T-helper 22 cell (primary cell): ENCODE measurements around the gene SEC62.

Experiments
- DNase-seq: peaks from one replicate; pipeline ENCODE4 v3.0.0-alpha.2; 2020; ENCODE audit warnings: low read depth

The SEC62 gene

GRCh38 chr3:169966428-169966950 lies at the start of gene SEC62:
TSS of gene SEC62 (plus strand) at chr3:169966807. CDS start at chr3:169966823, 16 bp downstream.
- peak; percentile 85 for DNase-seq

GRCh38 chr3:169923189-169923588 lies 43.4 kb upstream of the SEC62 start:
- no peak for DNase-seq

GRCh38 chr3:169923831-169924230 lies 42.8 kb upstream of the SEC62 start:
- DNase-seq, result no peak

GRCh38 chr3:169929830-169930519 lies 36.6 kb upstream of the SEC62 start:
- no peak for DNase-seq

- DNase-seq, result no peak
Observed at GRCh38 chr3:169930843-169931242, 35.8 kb upstream of the SEC62 start.

- DNase-seq, result no peak
Observed at GRCh38 chr3:169931747-169932520, 34.7 kb upstream of the SEC62 start.

- no peak for DNase-seq
Observed at GRCh38 chr3:169939320-169939719, 27.3 kb upstream of the SEC62 start.

GRCh38 chr3:169939751-169940150 lies 26.9 kb upstream of the SEC62 start:
- no peak for DNase-seq

GRCh38 chr3:169940470-169941181 lies 26.0 kb upstream of the SEC62 start:
- no peak for DNase-seq

- no peak for DNase-seq
Observed at GRCh38 chr3:169945313-169945712, 21.3 kb upstream of the SEC62 start.

- DNase-seq, result no peak
Observed at GRCh38 chr3:169946336-169946735, 20.3 kb upstream of the SEC62 start.

- DNase-seq, result no peak
Observed at GRCh38 chr3:169948559-169949448, 17.8 kb upstream of the SEC62 start.

- DNase-seq, result no peak
Observed at GRCh38 chr3:169952045-169952444, 14.6 kb upstream of the SEC62 start.

GRCh38 chr3:169953462-169954141 lies 13.0 kb upstream of the SEC62 start:
- no peak for DNase-seq

GRCh38 chr3:169954142-169954756 lies 12.4 kb upstream of the SEC62 start:
- DNase-seq, result no peak

GRCh38 chr3:169955406-169955805 lies 11.2 kb upstream of the SEC62 start:
- DNase-seq, result no peak

- no peak for DNase-seq
Observed at GRCh38 chr3:169964176-169964575, 2.4 kb upstream of the SEC62 start.

GRCh38 chr3:169965562-169966427 lies 812 bp upstream of the SEC62 start:
- DNase-seq, result no peak
